Liver (tissue), 3 donors: Measurements from ENCODE around the gene B9D2.

Experiments used
- JUND ChIP-seq, 2 donors: IDR thresholded peaks; 2 replicates each; pipeline ENCODE4 v1.6.1; 2016; ENCODE audit warnings: antibody characterized with exemption in 2 of 2
- RAD21 ChIP-seq, 2 donors: IDR thresholded peaks; 2 replicates each; pipeline ENCODE4 v1.6.1; 2016; ENCODE audit warnings: antibody characterized with exemption in 2 of 2, mild to moderate bottlenecking in 2 of 2
- SP1 ChIP-seq: IDR thresholded peaks from 2 replicates; pipeline ENCODE4 v1.6.1; 2018; ENCODE audit warnings: antibody characterized with exemption, mild to moderate bottlenecking
- TF ChIP-seq, protein P1 (sequence below): fragments of 150-350 bp; IDR thresholded peaks from 2 replicates; pipeline ENCODE4 v1.5.1; 2017; ENCODE audit warnings: improper control_type of control experiment, low read depth, low read length; ENCODE audit not compliant: missing input control
- TF ChIP-seq, protein P2 (sequence below): IDR thresholded peaks from 2 replicates; pipeline ENCODE4 v1.6.1; 2016; ENCODE audit warnings: antibody characterized with exemption
- TF ChIP-seq, protein P3 (sequence below): IDR thresholded peaks from 2 replicates; pipeline ENCODE4 v1.6.1; 2016; ENCODE audit warnings: antibody characterized with exemption, mild to moderate bottlenecking
- donor health status: healthy.
- donor health status: healthy.

DNA sequence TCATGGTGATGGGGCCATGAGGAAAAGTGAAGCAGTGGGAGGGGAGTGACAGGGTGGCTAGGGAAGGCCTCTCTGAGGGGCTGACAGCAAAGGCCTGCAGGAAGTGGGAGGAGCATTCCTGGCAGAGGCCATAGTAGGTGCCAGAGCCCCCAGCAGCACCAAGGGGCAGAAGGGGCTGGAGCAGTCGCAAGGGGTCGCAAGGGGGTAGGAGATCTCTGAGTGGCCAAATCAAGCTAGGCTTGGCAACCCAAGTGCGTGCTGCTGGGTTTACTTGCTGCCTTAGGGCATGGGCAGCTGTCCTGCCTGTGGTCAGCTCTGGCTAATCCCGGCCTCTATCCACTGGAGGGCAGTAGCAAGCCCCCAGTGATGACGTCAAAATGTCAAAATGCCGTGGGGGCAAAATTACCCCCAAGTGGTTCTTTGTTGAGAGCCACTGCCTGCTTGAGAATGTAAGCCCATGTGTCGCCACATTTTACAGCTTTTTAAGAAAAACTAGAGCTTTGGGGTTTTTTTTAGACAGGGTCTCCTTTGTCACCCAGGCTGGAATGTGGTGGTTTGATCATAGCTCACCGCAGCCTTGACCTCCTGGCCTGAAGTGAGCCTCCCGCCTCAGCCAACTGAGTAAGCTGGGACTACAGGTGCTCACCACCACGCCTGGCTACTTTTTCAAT, 42.2 kb downstream of the B9D2 start:
- TF ChIP-seq, protein P1, sequence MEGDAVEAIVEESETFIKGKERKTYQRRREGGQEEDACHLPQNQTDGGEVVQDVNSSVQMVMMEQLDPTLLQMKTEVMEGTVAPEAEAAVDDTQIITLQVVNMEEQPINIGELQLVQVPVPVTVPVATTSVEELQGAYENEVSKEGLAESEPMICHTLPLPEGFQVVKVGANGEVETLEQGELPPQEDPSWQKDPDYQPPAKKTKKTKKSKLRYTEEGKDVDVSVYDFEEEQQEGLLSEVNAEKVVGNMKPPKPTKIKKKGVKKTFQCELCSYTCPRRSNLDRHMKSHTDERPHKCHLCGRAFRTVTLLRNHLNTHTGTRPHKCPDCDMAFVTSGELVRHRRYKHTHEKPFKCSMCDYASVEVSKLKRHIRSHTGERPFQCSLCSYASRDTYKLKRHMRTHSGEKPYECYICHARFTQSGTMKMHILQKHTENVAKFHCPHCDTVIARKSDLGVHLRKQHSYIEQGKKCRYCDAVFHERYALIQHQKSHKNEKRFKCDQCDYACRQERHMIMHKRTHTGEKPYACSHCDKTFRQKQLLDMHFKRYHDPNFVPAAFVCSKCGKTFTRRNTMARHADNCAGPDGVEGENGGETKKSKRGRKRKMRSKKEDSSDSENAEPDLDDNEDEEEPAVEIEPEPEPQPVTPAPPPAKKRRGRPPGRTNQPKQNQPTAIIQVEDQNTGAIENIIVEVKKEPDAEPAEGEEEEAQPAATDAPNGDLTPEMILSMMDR: peak; percentile 56
- TF ChIP-seq RAD21 (IDR thresholded peaks at IDR 0.05) (peak; percentile 57 to 77), JUND (IDR thresholded peaks at IDR 0.05) (no peak), SP1 (no peak)
- TF ChIP-seq, protein P2, sequence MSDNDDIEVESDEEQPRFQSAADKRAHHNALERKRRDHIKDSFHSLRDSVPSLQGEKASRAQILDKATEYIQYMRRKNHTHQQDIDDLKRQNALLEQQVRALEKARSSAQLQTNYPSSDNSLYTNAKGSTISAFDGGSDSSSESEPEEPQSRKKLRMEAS: no peak
- TF ChIP-seq, protein P3, sequence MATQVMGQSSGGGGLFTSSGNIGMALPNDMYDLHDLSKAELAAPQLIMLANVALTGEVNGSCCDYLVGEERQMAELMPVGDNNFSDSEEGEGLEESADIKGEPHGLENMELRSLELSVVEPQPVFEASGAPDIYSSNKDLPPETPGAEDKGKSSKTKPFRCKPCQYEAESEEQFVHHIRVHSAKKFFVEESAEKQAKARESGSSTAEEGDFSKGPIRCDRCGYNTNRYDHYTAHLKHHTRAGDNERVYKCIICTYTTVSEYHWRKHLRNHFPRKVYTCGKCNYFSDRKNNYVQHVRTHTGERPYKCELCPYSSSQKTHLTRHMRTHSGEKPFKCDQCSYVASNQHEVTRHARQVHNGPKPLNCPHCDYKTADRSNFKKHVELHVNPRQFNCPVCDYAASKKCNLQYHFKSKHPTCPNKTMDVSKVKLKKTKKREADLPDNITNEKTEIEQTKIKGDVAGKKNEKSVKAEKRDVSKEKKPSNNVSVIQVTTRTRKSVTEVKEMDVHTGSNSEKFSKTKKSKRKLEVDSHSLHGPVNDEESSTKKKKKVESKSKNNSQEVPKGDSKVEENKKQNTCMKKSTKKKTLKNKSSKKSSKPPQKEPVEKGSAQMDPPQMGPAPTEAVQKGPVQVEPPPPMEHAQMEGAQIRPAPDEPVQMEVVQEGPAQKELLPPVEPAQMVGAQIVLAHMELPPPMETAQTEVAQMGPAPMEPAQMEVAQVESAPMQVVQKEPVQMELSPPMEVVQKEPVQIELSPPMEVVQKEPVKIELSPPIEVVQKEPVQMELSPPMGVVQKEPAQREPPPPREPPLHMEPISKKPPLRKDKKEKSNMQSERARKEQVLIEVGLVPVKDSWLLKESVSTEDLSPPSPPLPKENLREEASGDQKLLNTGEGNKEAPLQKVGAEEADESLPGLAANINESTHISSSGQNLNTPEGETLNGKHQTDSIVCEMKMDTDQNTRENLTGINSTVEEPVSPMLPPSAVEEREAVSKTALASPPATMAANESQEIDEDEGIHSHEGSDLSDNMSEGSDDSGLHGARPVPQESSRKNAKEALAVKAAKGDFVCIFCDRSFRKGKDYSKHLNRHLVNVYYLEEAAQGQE: no peak
